Measurements from ENCODE around the gene NOS2. TPM values are rescaled to one million over a fixed set of nuclear protein-coding genes. Genes with fewer than 3 reads are reported as not detected.
A peak's percentile ranks its signal among the peaks of the same experiment; 100 is the strongest.
"Not testable (repeated sequence)": the region's sequence is repeated elsewhere in the genome, so short reads cannot be mapped to it uniquely, and the experiment has no call there.

Gene NOS2
- total RNA-seq (under 1 TPM in 1 of 2 donors, not detected in 1; 0.07 TPM), total RNA-seq (0.12 to 0.15 reads per million in 2 donors)

GRCh38 chr17:27800522-27800921 lies at the start of gene NOS2:
Gene NOS2, minus strand, starts transcription at chr17:27800529. Its CDS starts 1,720 bp downstream, at chr17:27798809.
- H3K4me3 Mint-ChIP-seq: no peak within 1 kb of the TSS
- no peak for ATAC-seq

GRCh38 chr17:27849474-27850185 lies 49.3 kb upstream of the NOS2 start:
- no peaks in the 10 kb centered on the region for H3K36me3 Mint-ChIP-seq (ENCODE audit: low read depth)
- ATAC-seq (no peak), DNase-seq (no peak)
- H3K4me1 Mint-ChIP-seq: peaks cover 10% of the 10 kb centered on the region
- H3K27ac Mint-ChIP-seq: no peak overlapping the region
- no peaks in the 10 kb centered on the region for H3K9me3 ChIP-seq (ENCODE audit: control insufficient read depth, low read length, poor library complexity, severe bottlenecking)
- H3K27me3 Mint-ChIP-seq: peaks cover 12% of the 10 kb centered on the region
- H3K4me3 Mint-ChIP-seq: no peak overlapping the region

More at GRCh38 chr17:27800522-27800921, at the start of gene NOS2:
- Mint-ChIP-seq H3K27me3 (peaks cover 45% of the 10 kb centered on the region), H3K36me3 (ENCODE audit: low read depth) (peaks cover 4% of the 10 kb centered on the region), H3K4me1 (peaks cover 9% of the 10 kb centered on the region), H3K27ac (no peak within 1 kb of the TSS)
- no peak for DNase-seq
- no peaks in the 10 kb centered on the region for H3K9me3 ChIP-seq (ENCODE audit: control insufficient read depth, low read length, poor library complexity, severe bottlenecking)

GRCh38 chr17:27848931-27849330 lies 48.6 kb upstream of the NOS2 start:
- no peaks in the 10 kb centered on the region for H3K9me3 ChIP-seq (ENCODE audit: control insufficient read depth, low read length, poor library complexity, severe bottlenecking)
- Mint-ChIP-seq H3K27ac (peak overlapping the region; percentile 41), H3K27me3 (peaks cover 12% of the 10 kb centered on the region), H3K36me3 (ENCODE audit: low read depth) (no peaks in the 10 kb centered on the region), H3K4me3 (no peak overlapping the region), H3K4me1 (peaks cover 10% of the 10 kb centered on the region)
- DNase-seq (no peak), ATAC-seq (no peak)

- not testable (repeated sequence) for ATAC-seq; DNase-seq; H3K4me1 Mint-ChIP-seq; H3K36me3 Mint-ChIP-seq (ENCODE audit: low read depth); H3K9me3 ChIP-seq (ENCODE audit: control insufficient read depth, low read length, poor library complexity, severe bottlenecking); H3K27me3 Mint-ChIP-seq
- H3K4me3 Mint-ChIP-seq: peak overlapping the region; percentile 82
- peak overlapping the region; percentile 65 for H3K27ac Mint-ChIP-seq
Measured at GRCh38 chr17:27846808-27847307, 46.5 kb upstream of the NOS2 start.

GRCh38 chr17:27846042-27846655 lies 45.8 kb upstream of the NOS2 start:
- peak overlapping the region; percentile 82 for H3K4me3 Mint-ChIP-seq
- ATAC-seq: peak; percentile 57
- H3K4me1 Mint-ChIP-seq: peaks cover 10% of the 10 kb centered on the region
- peak overlapping the region; percentile 65 for H3K27ac Mint-ChIP-seq
- no peaks in the 10 kb centered on the region for H3K9me3 ChIP-seq (ENCODE audit: control insufficient read depth, low read length, poor library complexity, severe bottlenecking)
- H3K36me3 Mint-ChIP-seq (ENCODE audit: low read depth): no peaks in the 10 kb centered on the region
- DNase-seq: no peak
- peaks cover 6% of the 10 kb centered on the region for H3K27me3 Mint-ChIP-seq

GRCh38 chr17:27845264-27846041 lies 45.1 kb upstream of the NOS2 start:
- no peaks in the 10 kb centered on the region for H3K36me3 Mint-ChIP-seq (ENCODE audit: low read depth)
- peak overlapping the region; percentile 82 for H3K4me3 Mint-ChIP-seq
- peak overlapping the region; percentile 65 for H3K27ac Mint-ChIP-seq
- H3K4me1 Mint-ChIP-seq: peaks cover 10% of the 10 kb centered on the region
- ATAC-seq (no peak), DNase-seq (no peak)
- H3K9me3 ChIP-seq (ENCODE audit: control insufficient read depth, low read length, poor library complexity, severe bottlenecking): no peaks in the 10 kb centered on the region
- peaks cover 6% of the 10 kb centered on the region for H3K27me3 Mint-ChIP-seq

GRCh38 chr17:27840688-27841087 lies 40.4 kb upstream of the NOS2 start:
- no peaks in the 10 kb centered on the region for H3K36me3 Mint-ChIP-seq (ENCODE audit: low read depth)
- no peak overlapping the region for H3K27ac Mint-ChIP-seq
- no peaks in the 10 kb centered on the region for H3K27me3 Mint-ChIP-seq
- H3K4me1 Mint-ChIP-seq: no peaks in the 10 kb centered on the region
- DNase-seq: no peak
- H3K4me3 Mint-ChIP-seq: no peak overlapping the region
- no peaks in the 10 kb centered on the region for H3K9me3 ChIP-seq (ENCODE audit: control insufficient read depth, low read length, poor library complexity, severe bottlenecking)
- ATAC-seq: no peak

GRCh38 chr17:27840406-27840678 lies 40.0 kb upstream of the NOS2 start:
- H3K36me3 Mint-ChIP-seq (ENCODE audit: low read depth); H3K27ac Mint-ChIP-seq; H3K4me1 Mint-ChIP-seq; H3K27me3 Mint-ChIP-seq; DNase-seq; H3K4me3 Mint-ChIP-seq; H3K9me3 ChIP-seq (ENCODE audit: control insufficient read depth, low read length, poor library complexity, severe bottlenecking); ATAC-seq: not testable (repeated sequence)

GRCh38 chr17:27839571-27840405 lies 39.5 kb upstream of the NOS2 start:
- not testable (repeated sequence) for H3K36me3 Mint-ChIP-seq (ENCODE audit: low read depth); DNase-seq; H3K4me1 Mint-ChIP-seq; H3K9me3 ChIP-seq (ENCODE audit: control insufficient read depth, low read length, poor library complexity, severe bottlenecking); H3K27ac Mint-ChIP-seq; H3K27me3 Mint-ChIP-seq; ATAC-seq; H3K4me3 Mint-ChIP-seq

- not testable (repeated sequence) for DNase-seq; H3K27me3 Mint-ChIP-seq; H3K4me1 Mint-ChIP-seq; H3K36me3 Mint-ChIP-seq (ENCODE audit: low read depth); H3K27ac Mint-ChIP-seq; ATAC-seq; H3K4me3 Mint-ChIP-seq; H3K9me3 ChIP-seq (ENCODE audit: control insufficient read depth, low read length, poor library complexity, severe bottlenecking)
Measured at GRCh38 chr17:27838607-27839006, 38.3 kb upstream of the NOS2 start.

GRCh38 chr17:27837769-27838168 lies 37.4 kb upstream of the NOS2 start:
- H3K36me3 Mint-ChIP-seq (ENCODE audit: low read depth); DNase-seq; H3K27me3 Mint-ChIP-seq; H3K4me1 Mint-ChIP-seq; H3K9me3 ChIP-seq (ENCODE audit: control insufficient read depth, low read length, poor library complexity, severe bottlenecking); ATAC-seq; H3K4me3 Mint-ChIP-seq; H3K27ac Mint-ChIP-seq: not testable (repeated sequence)

GRCh38 chr17:27836651-27837050 lies 36.3 kb upstream of the NOS2 start:
- no peaks in the 10 kb centered on the region for H3K4me1 Mint-ChIP-seq
- DNase-seq (no peak), ATAC-seq (no peak)
- H3K27ac Mint-ChIP-seq: no peak overlapping the region
- no peaks in the 10 kb centered on the region for H3K27me3 Mint-ChIP-seq
- no peak overlapping the region for H3K4me3 Mint-ChIP-seq
- H3K36me3 Mint-ChIP-seq (ENCODE audit: low read depth): no peaks in the 10 kb centered on the region
- no peaks in the 10 kb centered on the region for H3K9me3 ChIP-seq (ENCODE audit: control insufficient read depth, low read length, poor library complexity, severe bottlenecking)

- ATAC-seq (no peak), DNase-seq (no peak)
- Mint-ChIP-seq H3K27me3 (no peaks in the 10 kb centered on the region), H3K4me1 (no peaks in the 10 kb centered on the region), H3K36me3 (ENCODE audit: low read depth) (no peaks in the 10 kb centered on the region), H3K4me3 (no peak overlapping the region), H3K27ac (no peak overlapping the region)
- no peaks in the 10 kb centered on the region for H3K9me3 ChIP-seq (ENCODE audit: control insufficient read depth, low read length, poor library complexity, severe bottlenecking)
Measured at GRCh38 chr17:27834571-27834970, 34.2 kb upstream of the NOS2 start.

Data from T-helper 17 cell (primary cell).